Neural cell (in vitro differentiated cells): ENCODE measurements around the gene TUBA3D.
"Not testable (repeated sequence)": the region's sequence is repeated elsewhere in the genome, so short reads cannot be mapped to it uniquely, and the experiment has no call there.

ENCODE experiments used
- EP300 ChIP-seq: fragments of 450-650 bp; conservative IDR thresholded peaks from 2 replicates; pipeline ENCODE4 v1.6.1; 2014; ENCODE audit warnings: antibody characterized with exemption, mild to moderate bottlenecking, moderate library complexity; ENCODE audit not compliant: poor library complexity, severe bottlenecking
- POLR2AphosphoS5 ChIP-seq: IDR thresholded peaks from 2 replicates; pipeline ENCODE4 v1.6.1; 2012
- RAD21 ChIP-seq: fragments of 450-650 bp; conservative IDR thresholded peaks from 2 replicates; pipeline ENCODE4 v1.6.1; 2014; ENCODE audit warnings: antibody characterized with exemption, mild to moderate bottlenecking, moderate library complexity
- SMC3 ChIP-seq: fragments of 450-650 bp; conservative IDR thresholded peaks from 2 replicates; pipeline ENCODE4 v1.6.1; 2014; ENCODE audit warnings: antibody characterized with exemption, mild to moderate bottlenecking, moderate library complexity; ENCODE audit not compliant: poor library complexity
- TAF1 ChIP-seq: IDR thresholded peaks from 2 replicates; pipeline ENCODE4 v1.6.1; 2012; ENCODE audit warnings: low read depth
- TF ChIP-seq, protein P1 (sequence below): fragments of 450-650 bp; IDR thresholded peaks from 2 replicates; pipeline ENCODE4 v1.5.1; 2014; ENCODE audit warnings: antibody characterized with exemption, mild to moderate bottlenecking, moderate library complexity; ENCODE audit not compliant: poor library complexity, severe bottlenecking
- TF ChIP-seq, protein P2 (sequence below): IDR thresholded peaks from 2 replicates; pipeline ENCODE4 v1.6.1; 2012; ENCODE audit warnings: borderline replicate concordance

DNA sequence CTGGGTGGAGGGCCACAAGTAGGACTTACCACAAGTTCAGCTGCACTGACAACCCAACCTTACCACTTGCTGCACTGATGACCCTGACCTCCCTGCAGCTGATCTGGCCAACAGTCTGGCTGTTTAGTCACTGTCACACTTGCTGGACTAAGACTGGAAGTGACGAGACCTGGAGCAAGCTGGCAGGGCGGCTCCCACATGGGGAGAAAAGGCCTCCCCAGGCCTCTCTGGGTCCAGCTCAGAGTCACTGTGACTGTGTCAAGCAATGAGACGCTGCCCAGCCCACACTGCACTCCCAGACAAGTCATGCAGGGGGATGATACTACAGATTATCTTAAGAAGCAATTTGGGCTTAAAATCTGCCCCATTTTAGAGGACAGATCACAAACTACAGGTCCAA, 5.0 kb upstream of the TUBA3D start:
- TF ChIP-seq RAD21, EP300, POLR2AphosphoS5, SMC3, TAF1: not testable (repeated sequence)
- TF ChIP-seq, protein P1, sequence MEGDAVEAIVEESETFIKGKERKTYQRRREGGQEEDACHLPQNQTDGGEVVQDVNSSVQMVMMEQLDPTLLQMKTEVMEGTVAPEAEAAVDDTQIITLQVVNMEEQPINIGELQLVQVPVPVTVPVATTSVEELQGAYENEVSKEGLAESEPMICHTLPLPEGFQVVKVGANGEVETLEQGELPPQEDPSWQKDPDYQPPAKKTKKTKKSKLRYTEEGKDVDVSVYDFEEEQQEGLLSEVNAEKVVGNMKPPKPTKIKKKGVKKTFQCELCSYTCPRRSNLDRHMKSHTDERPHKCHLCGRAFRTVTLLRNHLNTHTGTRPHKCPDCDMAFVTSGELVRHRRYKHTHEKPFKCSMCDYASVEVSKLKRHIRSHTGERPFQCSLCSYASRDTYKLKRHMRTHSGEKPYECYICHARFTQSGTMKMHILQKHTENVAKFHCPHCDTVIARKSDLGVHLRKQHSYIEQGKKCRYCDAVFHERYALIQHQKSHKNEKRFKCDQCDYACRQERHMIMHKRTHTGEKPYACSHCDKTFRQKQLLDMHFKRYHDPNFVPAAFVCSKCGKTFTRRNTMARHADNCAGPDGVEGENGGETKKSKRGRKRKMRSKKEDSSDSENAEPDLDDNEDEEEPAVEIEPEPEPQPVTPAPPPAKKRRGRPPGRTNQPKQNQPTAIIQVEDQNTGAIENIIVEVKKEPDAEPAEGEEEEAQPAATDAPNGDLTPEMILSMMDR, result not testable (repeated sequence)
- TF ChIP-seq, protein P2, sequence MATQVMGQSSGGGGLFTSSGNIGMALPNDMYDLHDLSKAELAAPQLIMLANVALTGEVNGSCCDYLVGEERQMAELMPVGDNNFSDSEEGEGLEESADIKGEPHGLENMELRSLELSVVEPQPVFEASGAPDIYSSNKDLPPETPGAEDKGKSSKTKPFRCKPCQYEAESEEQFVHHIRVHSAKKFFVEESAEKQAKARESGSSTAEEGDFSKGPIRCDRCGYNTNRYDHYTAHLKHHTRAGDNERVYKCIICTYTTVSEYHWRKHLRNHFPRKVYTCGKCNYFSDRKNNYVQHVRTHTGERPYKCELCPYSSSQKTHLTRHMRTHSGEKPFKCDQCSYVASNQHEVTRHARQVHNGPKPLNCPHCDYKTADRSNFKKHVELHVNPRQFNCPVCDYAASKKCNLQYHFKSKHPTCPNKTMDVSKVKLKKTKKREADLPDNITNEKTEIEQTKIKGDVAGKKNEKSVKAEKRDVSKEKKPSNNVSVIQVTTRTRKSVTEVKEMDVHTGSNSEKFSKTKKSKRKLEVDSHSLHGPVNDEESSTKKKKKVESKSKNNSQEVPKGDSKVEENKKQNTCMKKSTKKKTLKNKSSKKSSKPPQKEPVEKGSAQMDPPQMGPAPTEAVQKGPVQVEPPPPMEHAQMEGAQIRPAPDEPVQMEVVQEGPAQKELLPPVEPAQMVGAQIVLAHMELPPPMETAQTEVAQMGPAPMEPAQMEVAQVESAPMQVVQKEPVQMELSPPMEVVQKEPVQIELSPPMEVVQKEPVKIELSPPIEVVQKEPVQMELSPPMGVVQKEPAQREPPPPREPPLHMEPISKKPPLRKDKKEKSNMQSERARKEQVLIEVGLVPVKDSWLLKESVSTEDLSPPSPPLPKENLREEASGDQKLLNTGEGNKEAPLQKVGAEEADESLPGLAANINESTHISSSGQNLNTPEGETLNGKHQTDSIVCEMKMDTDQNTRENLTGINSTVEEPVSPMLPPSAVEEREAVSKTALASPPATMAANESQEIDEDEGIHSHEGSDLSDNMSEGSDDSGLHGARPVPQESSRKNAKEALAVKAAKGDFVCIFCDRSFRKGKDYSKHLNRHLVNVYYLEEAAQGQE, result not testable (repeated sequence)
